PFSK-1 (cell line): ENCODE data around the gene RHOG.

ENCODE experiments used
- POLR2AphosphoS5 ChIP-seq: IDR thresholded peaks from 2 replicates; pipeline ENCODE4 v1.6.1; 2012; ENCODE audit warnings: low read depth, mild to moderate bottlenecking, control low read depth, low read length, moderate library complexity
- SIN3A ChIP-seq: IDR thresholded peaks from 2 replicates; pipeline ENCODE4 v1.6.1; 2012; ENCODE audit warnings: mild to moderate bottlenecking, low read length, moderate library complexity, borderline replicate concordance; ENCODE audit not compliant: insufficient read depth

GRCh38 chr11:3860375-3860774 lies 19.6 kb upstream of the RHOG start:
- TF ChIP-seq SIN3A (no peak), POLR2AphosphoS5 (no peak)
